K562 (cell line): Measurements from ENCODE around the gene AGAP3. TPM values are rescaled to one million over a fixed set of nuclear protein-coding genes. Genes with fewer than 3 reads are reported as not detected.
A peak's percentile ranks its signal among the peaks of the same experiment; 100 is the strongest.

ENCODE experiments used
- ATAC-seq: fragments of 200-7000 bp; cut with Tn5 transposase; 3 replicates; pipeline ENCODE4 v1.9.1; 2020; ENCODE audit warnings: moderate library complexity
- BruUV-seq: library from RNA; stranded (reverse); fragments of 400-500 nt; replicated peaks from 2 replicates; lab custom pipeline; 2021; lab: Mats Ljungman, UMichigan
- CTCF ChIA-PET: fragments of 300-600 bp; formaldehyde crosslinking; extraction: SDS; loops from one replicate; lab custom pipeline; 2021; ENCODE audit warnings: low intra/inter-chr PET ratio; lab: Yijun Ruan, JAX
- POLR2A ChIA-PET: fragments of 300-600, 350-650 bp; sonication (Branson Sonifier 250); formaldehyde crosslinking; extraction: SDS; loops from one replicate; lab custom pipeline; 2021; ENCODE audit warnings: antibody characterized with exemption, inconsistent platforms; lab: Yijun Ruan, JAX
- DNase-seq, 4 experiments: peaks; one replicate each; pipeline versions ENCODE4 v3.0.0 to v3.0.0-alpha.2; 2011 to 2018; ENCODE audit warnings: low spot score in 3 of 4, mixed read lengths in 3 of 4; ENCODE audit errors: extremely low read depth in 1 of 4
- FAIRE-seq: peaks from 2 replicates; lab custom pipeline; 2011; peaks lifted over from hg19 to GRCh38; lab: Jason Lieb, UNC
- H2AFZ ChIP-seq: 2 replicates; pipeline ENCODE4 v1.6.0; 2011; ENCODE audit warnings: low read depth, low read length, control low read depth, inconsistent platforms
- H3K27ac ChIP-seq: fragments of 200-600 bp; 3 replicates; pipeline ENCODE4 v1.8.0; 2011; ENCODE audit warnings: low read depth, mild to moderate bottlenecking, control low read depth, inconsistent platforms, low read length, moderate library complexity, mixed read lengths; ENCODE audit errors: extremely low read depth
- H3K27me3 ChIP-seq, 2 experiments: fragments of 300-600 bp in 1 of 2; 2 replicates in 1 of 2; 3 replicates in 1 of 2; pipeline versions ENCODE4 v1.6.0 to v1.8.0; 2011; ENCODE audit warnings: inconsistent platforms in 2 of 2, low read length in 2 of 2, mild to moderate bottlenecking in 1 of 2, mixed read lengths in 1 of 2, moderate library complexity in 1 of 2; ENCODE audit not compliant: control insufficient read depth in 2 of 2, insufficient read depth in 2 of 2
- H3K36me3 ChIP-seq: fragments of 300-600 bp; 3 replicates; pipeline ENCODE4 v1.8.0; 2011; ENCODE audit warnings: mild to moderate bottlenecking, low read length, inconsistent platforms; ENCODE audit not compliant: control insufficient read depth, insufficient read depth
- H3K4me1 ChIP-seq, 2 experiments: fragments of 200-600 bp in 1 of 2; replicated peaks in 1 of 2; 2 replicates in 1 of 2; 3 replicates in 1 of 2; pipeline versions ENCODE4 v1.5.1 to v1.8.0; 2011; ENCODE audit warnings: inconsistent platforms in 2 of 2, low read length in 2 of 2, mild to moderate bottlenecking in 1 of 2, mixed read lengths in 1 of 2, moderate library complexity in 1 of 2; ENCODE audit not compliant: control insufficient read depth in 2 of 2, insufficient read depth in 2 of 2
- H3K4me2 ChIP-seq: 2 replicates; pipeline ENCODE4 v1.6.1; 2011; ENCODE audit warnings: low read length, control low read depth, inconsistent platforms, mixed read lengths; ENCODE audit not compliant: insufficient read depth
- H3K4me3 ChIP-seq: fragments of 200-600 bp; sonication (generic), shearing (Covaris generic); 2 replicates; pipeline ENCODE4 v1.5.1; 2016; ENCODE audit warnings: control low read depth, inconsistent platforms
- H3K79me2 ChIP-seq: fragments of 200-600 bp; 3 replicates; pipeline ENCODE4 v1.8.0; 2011; ENCODE audit warnings: low read length, inconsistent platforms; ENCODE audit not compliant: control insufficient read depth, insufficient read depth
- H3K9ac ChIP-seq, 2 experiments: 2 replicates each; pipeline versions ENCODE4 v1.6.0 to v1.6.1; 2011; ENCODE audit warnings: low read depth in 2 of 2, low read length in 2 of 2, control low read depth in 1 of 2, inconsistent platforms in 1 of 2, mild to moderate bottlenecking in 1 of 2, mixed read lengths in 1 of 2; ENCODE audit not compliant: insufficient read depth in 1 of 2
- H3K9me1 ChIP-seq: one replicate; pipeline ENCODE4 v1.6.0; 2011; ENCODE audit warnings: inconsistent platforms, mild to moderate bottlenecking, low read length, moderate library complexity; ENCODE audit not compliant: control insufficient read depth, insufficient read depth
- H3K9me3 ChIP-seq: replicated peaks from 2 replicates; pipeline ENCODE4 v1.5.1; 2011; ENCODE audit warnings: low read depth, low read length, inconsistent platforms; ENCODE audit not compliant: control insufficient read depth, insufficient read depth
- H4K20me1 ChIP-seq: replicated peaks from 2 replicates; pipeline ENCODE4 v1.6.1; 2011; ENCODE audit warnings: low read length, inconsistent platforms, mixed read lengths; ENCODE audit not compliant: control insufficient read depth, insufficient read depth
- ADNP ChIP-seq: fragments of 200-800 bp; sonication (Bioruptor generic); IDR thresholded peaks from 2 replicates; pipeline ENCODE4 v1.6.1; 2016; ENCODE audit warnings: missing genetic modification characterization, missing compliant biosample characterization
- CBFB ChIP-seq: sonication (generic); formaldehyde crosslinking; IDR thresholded peaks from 2 replicates; pipeline ENCODE4 v1.4.0; 2020; ENCODE audit warnings: mild to moderate bottlenecking, missing genetic modification reagents
- DNMT1 ChIP-seq: fragments of 450-650 bp; IDR thresholded peaks from 2 replicates; pipeline ENCODE4 v1.6.1; 2016; ENCODE audit warnings: antibody characterized with exemption, mild to moderate bottlenecking
- EP400 ChIP-seq: fragments of 450-650 bp; IDR thresholded peaks from 2 replicates; pipeline ENCODE4 v1.6.1; 2017; ENCODE audit warnings: antibody characterized with exemption, mild to moderate bottlenecking, moderate library complexity
- POLR2AphosphoS5 ChIP-seq: IDR thresholded peaks from 2 replicates; pipeline ENCODE4 v1.6.1; 2011; ENCODE audit warnings: mild to moderate bottlenecking, low read depth, low read length, moderate library complexity; ENCODE audit not compliant: control insufficient read depth, insufficient read depth
- RBM22 ChIP-seq: fragments of 200-400 bp; formaldehyde crosslinking; IDR thresholded peaks from 2 replicates; pipeline ENCODE4 v1.6.1; 2018; ENCODE audit warnings: low read length, low read depth; ENCODE audit not compliant: poor library complexity, severe bottlenecking
- SP2 ChIP-seq: IDR thresholded peaks from 2 replicates; pipeline ENCODE4 v1.6.1; 2011; ENCODE audit warnings: mild to moderate bottlenecking, low read depth, low read length, moderate library complexity; ENCODE audit not compliant: poor library complexity, severe bottlenecking; ENCODE audit errors: extremely low read depth
- ZC3H11A ChIP-seq: IDR thresholded peaks from 2 replicates; pipeline ENCODE4 v1.6.1; 2012; ENCODE audit warnings: low read depth, low read length, improper control_type of control experiment
- ZKSCAN8 ChIP-seq: fragments of 200-800 bp; sonication (Bioruptor generic); IDR thresholded peaks from 2 replicates; pipeline ENCODE4 v1.6.1; 2016; ENCODE audit warnings: missing genetic modification characterization, missing compliant biosample characterization
- ZNF24 ChIP-seq: fragments of 450-650 bp; IDR thresholded peaks from 2 replicates; pipeline ENCODE4 v1.6.1; 2016
- WGBS: fragments of 100-300 bp; shearing (Covaris generic); methylation state at CpG from one replicate; pipeline ENCODE4 v1.1.6; 2016; ENCODE audit warnings: low coverage, mixed read lengths; ENCODE audit not compliant: insufficient coverage; ENCODE audit errors: missing lambda C conversion rate; 5-methylcytosine and 5-hydroxymethylcytosine counted together
- in situ Hi-C: fragments of 300-500 bp; cut with MboI; formaldehyde crosslinking; loops from 4 replicates; pipeline ENCODE4 v1.15.0; 2018; ENCODE audit warnings: inconsistent platforms, mixed read lengths
- intact Hi-C: fragments of 100-400 bp; cut with micrococcal nuclease; formaldehyde crosslinking; loops from 2 replicates; pipeline ENCODE4 v1.14.2; 2022
- polyA plus RNA-seq, 8 experiments: library from polyadenylated mRNA; depleted of rRNA in 4 of 8; stranded (reverse) in 5 of 8; unstranded in 3 of 8; fragments of >200 nt; fragmentation: Nextera tagmentation in 2 of 8; fragmentation: Illumina TruSeq in 1 of 8; extraction: Ambion mirVana in 2 of 8; extraction: Trizol in 1 of 8; gene quantifications; 2 replicates each; pipeline versions ENCODE4 v1.2.1 to v1.2.3, GENCODE V29; 2011 to 2014; ENCODE audit warnings: inconsistent platforms in 1 of 8, missing spikeins in 1 of 8
- total RNA-seq, 7 experiments: library from RNA; depleted of rRNA in 6 of 7; stranded (reverse); fragments of >200 nt in 6 of 7; fragmentation: Illumina TruSeq in 2 of 7; extraction: Trizol in 2 of 7; gene quantifications; 2 replicates each; pipeline versions ENCODE4 v1.2.1 to v1.2.3, GENCODE V29; 2011 to 2021; ENCODE audit warnings: low replicate concordance in 1 of 7
- TF ChIP-seq, protein P1 (sequence below): sonication (generic); formaldehyde crosslinking; IDR thresholded peaks from 2 replicates; pipeline ENCODE4 v1.8.0; 2022; ENCODE audit warnings: missing genetic modification reagents, mild to moderate bottlenecking, moderate library complexity, borderline replicate concordance
- TF ChIP-seq, protein P2 (sequence below), 2 experiments: fragments of 450-650 bp; IDR thresholded peaks; 2 replicates each; pipeline ENCODE4 v1.6.1; 2016; ENCODE audit warnings: mild to moderate bottlenecking in 2 of 2, borderline replicate concordance in 1 of 2, low read depth in 1 of 2, moderate library complexity in 1 of 2

Gene AGAP3
- total and polyA plus RNA-seq, 9 of the 15 experiments (the other 6 are each of a cell fraction or from before 2014, with no cell fraction given) = 3.4 to 208 (median 62.2) TPM

DNA sequence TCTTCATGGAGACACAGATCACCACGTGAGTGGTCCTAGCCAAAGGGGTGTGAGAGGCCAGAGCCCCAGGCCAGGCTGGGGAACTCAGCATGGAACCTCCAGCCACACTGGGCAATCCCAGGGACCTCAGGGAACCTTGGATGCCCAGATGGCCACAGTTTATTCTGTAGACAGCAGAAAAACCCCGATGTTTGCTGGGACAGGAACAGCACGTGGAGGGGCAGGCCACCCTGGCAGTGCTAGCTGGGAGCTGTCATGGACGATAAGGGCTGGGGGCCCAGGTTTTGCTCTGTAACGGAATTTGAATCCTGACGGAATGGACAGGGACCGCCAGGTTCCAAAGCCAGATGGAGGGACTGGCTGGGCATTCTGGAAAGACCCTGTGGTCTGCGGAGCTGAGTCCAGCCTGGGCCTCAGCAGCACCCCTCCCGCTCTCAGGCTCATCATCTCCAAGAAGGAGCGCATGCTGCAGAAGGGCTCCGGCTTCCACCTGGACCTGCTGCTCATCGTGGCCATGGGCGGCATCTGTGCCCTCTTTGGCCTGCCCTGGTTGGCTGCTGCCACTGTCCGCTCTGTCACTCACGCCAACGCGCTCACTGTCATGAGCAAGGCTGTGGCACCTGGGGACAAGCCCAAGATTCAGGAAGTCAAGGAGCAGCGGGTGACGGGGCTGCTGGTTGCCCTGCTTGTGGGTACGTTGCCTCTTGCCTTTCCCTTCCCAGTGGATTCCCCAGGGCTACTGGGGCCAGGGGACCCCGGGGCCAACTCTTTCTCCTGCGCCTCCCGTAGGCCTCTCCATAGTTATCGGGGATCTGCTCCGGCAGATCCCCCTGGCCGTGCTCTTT is 11.2 kb upstream of the AGAP3 start:
- POLR2A ChIA-PET = interaction anchor here (0.7 to 1.8 kb wide), 5 partner anchors 10 to 79 kb away, joined by 3 to 8 read pairs (median 5); no protein-coding TSS in a partner anchor
- H3K79me2 ChIP-seq = peaks cover 16% of the 10 kb centered on the region
- FAIRE-seq = peak; percentile 15
- TF ChIP-seq DNMT1 = no peak
- no peak for TF ChIP-seq ADNP
- 0 out of 2 replicates have a peak, but pooled peaks have one; percentile 29 for TF ChIP-seq CBFB (CRISPR knock-in tag)
- TF ChIP-seq ZKSCAN8 (CRISPR knock-in tag) = no peak
- TF ChIP-seq ZNF24 = no peak
- TF ChIP-seq, protein P1, sequence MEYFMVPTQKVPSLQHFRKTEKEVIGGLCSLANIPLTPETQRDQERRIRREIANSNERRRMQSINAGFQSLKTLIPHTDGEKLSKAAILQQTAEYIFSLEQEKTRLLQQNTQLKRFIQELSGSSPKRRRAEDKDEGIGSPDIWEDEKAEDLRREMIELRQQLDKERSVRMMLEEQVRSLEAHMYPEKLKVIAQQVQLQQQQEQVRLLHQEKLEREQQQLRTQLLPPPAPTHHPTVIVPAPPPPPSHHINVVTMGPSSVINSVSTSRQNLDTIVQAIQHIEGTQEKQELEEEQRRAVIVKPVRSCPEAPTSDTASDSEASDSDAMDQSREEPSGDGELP (CRISPR knock-in tag) = peak; percentile 18; the same call in 1 of the 2 replicates
- TF ChIP-seq POLR2AphosphoS5 = no peak
- no peak for TF ChIP-seq EP400
- TF ChIP-seq ZC3H11A = no peak
- TF ChIP-seq SP2 = no peak
- TF ChIP-seq, protein P2, sequence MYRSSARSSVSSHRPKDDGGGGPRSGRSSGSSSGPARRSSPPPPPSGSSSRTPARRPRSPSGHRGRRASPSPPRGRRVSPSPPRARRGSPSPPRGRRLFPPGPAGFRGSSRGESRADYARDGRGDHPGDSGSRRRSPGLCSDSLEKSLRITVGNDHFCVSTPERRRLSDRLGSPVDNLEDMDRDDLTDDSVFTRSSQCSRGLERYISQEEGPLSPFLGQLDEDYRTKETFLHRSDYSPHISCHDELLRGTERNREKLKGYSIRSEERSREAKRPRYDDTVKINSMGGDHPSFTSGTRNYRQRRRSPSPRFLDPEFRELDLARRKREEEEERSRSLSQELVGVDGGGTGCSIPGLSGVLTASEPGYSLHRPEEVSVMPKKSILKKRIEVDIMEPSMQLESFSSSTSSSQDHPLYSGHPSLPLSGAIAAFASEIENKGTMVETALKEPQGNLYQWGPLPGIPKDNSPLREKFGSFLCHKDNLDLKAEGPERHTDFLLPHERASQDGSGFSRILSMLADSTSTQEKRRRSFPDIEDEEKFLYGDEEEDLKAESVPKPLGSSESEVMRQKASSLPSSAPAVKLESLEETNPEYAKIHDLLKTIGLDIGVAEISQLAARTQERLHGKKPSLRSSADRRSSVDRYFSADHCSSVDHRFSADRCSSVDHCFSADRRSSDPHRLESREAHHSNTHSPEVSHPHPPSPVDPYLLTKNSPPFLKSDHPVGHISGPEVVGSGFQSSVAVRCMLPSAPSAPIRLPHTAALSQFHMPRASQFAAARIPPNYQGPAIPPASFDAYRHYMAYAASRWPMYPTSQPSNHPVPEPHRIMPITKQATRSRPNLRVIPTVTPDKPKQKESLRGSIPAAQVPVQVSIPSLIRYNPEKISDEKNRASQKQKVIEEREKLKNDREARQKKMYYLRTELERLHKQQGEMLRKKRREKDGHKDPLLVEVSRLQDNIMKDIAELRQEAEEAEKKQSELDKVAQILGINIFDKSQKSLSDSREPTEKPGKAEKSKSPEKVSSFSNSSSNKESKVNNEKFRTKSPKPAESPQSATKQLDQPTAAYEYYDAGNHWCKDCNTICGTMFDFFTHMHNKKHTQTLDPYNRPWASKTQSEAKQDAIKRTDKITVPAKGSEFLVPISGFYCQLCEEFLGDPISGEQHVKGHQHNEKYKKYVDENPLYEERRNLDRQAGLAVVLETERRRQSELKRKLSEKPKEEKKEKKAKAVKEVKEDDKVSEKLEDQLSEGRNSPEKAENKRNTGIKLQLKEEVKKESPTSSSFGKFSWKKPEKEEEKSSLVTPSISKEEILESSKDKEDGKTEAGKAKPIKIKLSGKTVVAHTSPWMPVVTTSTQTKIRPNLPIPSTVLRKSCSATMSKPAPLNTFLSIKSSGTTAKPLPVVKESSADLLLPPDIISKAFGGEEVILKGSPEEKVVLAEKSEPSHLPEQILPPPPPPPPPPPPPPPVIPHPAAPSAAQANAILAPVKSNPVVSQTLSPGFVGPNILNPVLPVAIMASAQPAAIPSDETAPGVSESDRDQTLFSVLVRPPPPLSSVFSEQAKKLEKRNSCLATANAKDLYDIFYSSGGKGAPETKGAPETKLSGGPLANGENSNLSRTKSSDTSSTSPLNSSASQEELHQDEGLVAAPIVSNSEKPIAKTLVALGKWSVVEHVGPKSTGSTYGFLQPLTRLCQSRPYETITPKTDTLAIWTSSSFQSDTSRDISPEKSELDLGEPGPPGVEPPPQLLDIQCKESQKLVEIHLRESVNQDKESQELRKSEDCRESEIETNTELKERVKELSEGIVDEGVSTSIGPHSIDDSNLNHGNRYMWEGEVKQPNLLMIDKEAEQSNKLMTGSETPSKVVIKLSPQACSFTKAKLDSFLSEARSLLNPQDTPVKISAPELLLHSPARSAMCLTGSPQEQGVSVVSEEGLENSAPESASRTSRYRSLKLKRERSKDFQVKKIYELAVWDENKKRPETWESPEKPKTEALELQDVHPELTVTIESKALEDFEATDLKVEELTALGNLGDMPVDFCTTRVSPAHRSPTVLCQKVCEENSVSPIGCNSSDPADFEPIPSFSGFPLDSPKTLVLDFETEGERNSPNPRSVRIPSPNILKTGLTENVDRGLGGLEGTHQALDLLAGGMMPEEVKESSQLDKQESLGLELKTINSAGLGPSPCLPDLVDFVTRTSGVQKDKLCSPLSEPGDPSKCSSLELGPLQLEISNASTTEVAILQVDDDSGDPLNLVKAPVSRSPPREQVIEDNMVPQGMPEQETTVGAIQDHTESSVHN (IDR thresholded peaks at IDR 0.05; ENCODE audit: borderline replicate concordance in 1 of 2, low read depth in 1 of 2) = no peak
- TF ChIP-seq RBM22 = peak; percentile 95

More for the DNA sequence above, 11.2 kb upstream of the AGAP3 start:
- Histone ChIP-seq H3K27ac (no peak overlapping the region), H3K4me2 (no peak overlapping the region), H3K9ac (peak overlapping the region in 1 of 2 experiments; percentile 41; a peak in 1 of 4 replicates), H3K27me3 (no peaks in the 10 kb centered on the region), H2AFZ (no peak overlapping the region), H3K4me1 (peaks cover 23 to 73% of the 10 kb centered on the region in 2 experiments), H3K36me3 (peaks cover 96% of the 10 kb centered on the region), H4K20me1 (peaks cover 4% of the 10 kb centered on the region), H3K9me1 (no peaks in the 10 kb centered on the region), H3K9me3 (no peaks in the 10 kb centered on the region), H3K4me3 (no peak overlapping the region)
- in situ Hi-C loops = no loop called here
- intact Hi-C loops = no loop called here
- WGBS = 92% methylated on average over 26 of the region's 26 CpGs
- DNase-seq (no peak), ATAC-seq (no peak)
- BruUV-seq = no TSS peak
- CTCF ChIA-PET = no interaction called here
